HCT116 (cell line): ENCODE data around the gene CTBP2.

Source experiments
- CEBPB ChIP-seq: IDR thresholded peaks from 2 replicates; pipeline ENCODE4 v1.6.1; 2012; ENCODE audit warnings: low read depth
- CTCF ChIP-seq, 3 experiments: fragments of 200-600 bp in 1 of 3; sonication (generic) in 1 of 3; IDR thresholded peaks in 2 of 3; conservative IDR thresholded peaks in 1 of 3; 2 replicates each; pipeline ENCODE4 v1.5.1; 2012 to 2017; ENCODE audit warnings: low read depth in 2 of 3, low read length in 2 of 3, antibody characterized with exemption in 1 of 3, borderline replicate concordance in 1 of 3, control low read depth in 1 of 3, mild to moderate bottlenecking in 1 of 3, mixed read lengths in 1 of 3, mixed run types in 1 of 3, moderate library complexity in 1 of 3; ENCODE audit not compliant: insufficient read depth in 1 of 3
- EZH2 ChIP-seq: fragments of 200-600 bp; sonication (generic); IDR thresholded peaks from 2 replicates; pipeline ENCODE4 v1.6.1; 2017; ENCODE audit warnings: antibody characterized with exemption, mixed run types
- EZH2phosphoT487 ChIP-seq: fragments of 200-600 bp; IDR thresholded peaks from 2 replicates; pipeline ENCODE4 v1.6.1; 2018; ENCODE audit warnings: antibody characterized with exemption, borderline replicate concordance
- MAX ChIP-seq: IDR thresholded peaks from 2 replicates; pipeline ENCODE4 v1.6.1; 2012
- POLR2A ChIP-seq: IDR thresholded peaks from 2 replicates; pipeline ENCODE4 v1.7.0; 2011; ENCODE audit warnings: borderline replicate concordance; ENCODE audit not compliant: insufficient read depth, insufficient read length; ENCODE audit errors: extremely low read depth
- POLR2AphosphoS5 ChIP-seq: IDR thresholded peaks from 2 replicates; pipeline ENCODE4 v1.6.1; 2011; ENCODE audit warnings: mild to moderate bottlenecking, low read depth, low read length, moderate library complexity
- SP1 ChIP-seq: IDR thresholded peaks from 2 replicates; pipeline ENCODE4 v1.6.1; 2012; ENCODE audit warnings: low read depth
- SRF ChIP-seq: IDR thresholded peaks from 2 replicates; pipeline ENCODE4 v1.6.1; 2012; ENCODE audit warnings: low read depth
- ZNF274 ChIP-seq: fragments of 200-500 bp; sonication (Bioruptor generic); IDR thresholded peaks from 2 replicates; pipeline ENCODE4 v1.6.1; 2014; ENCODE audit warnings: mild to moderate bottlenecking, low read depth, low read length, inconsistent platforms
- TF ChIP-seq, protein P1 (sequence below): IDR thresholded peaks from 2 replicates; pipeline ENCODE4 v1.6.1; 2012; ENCODE audit warnings: low read depth
- TF ChIP-seq, protein P2 (sequence below): IDR thresholded peaks from 2 replicates; pipeline ENCODE4 v1.6.1; 2012

DNA sequence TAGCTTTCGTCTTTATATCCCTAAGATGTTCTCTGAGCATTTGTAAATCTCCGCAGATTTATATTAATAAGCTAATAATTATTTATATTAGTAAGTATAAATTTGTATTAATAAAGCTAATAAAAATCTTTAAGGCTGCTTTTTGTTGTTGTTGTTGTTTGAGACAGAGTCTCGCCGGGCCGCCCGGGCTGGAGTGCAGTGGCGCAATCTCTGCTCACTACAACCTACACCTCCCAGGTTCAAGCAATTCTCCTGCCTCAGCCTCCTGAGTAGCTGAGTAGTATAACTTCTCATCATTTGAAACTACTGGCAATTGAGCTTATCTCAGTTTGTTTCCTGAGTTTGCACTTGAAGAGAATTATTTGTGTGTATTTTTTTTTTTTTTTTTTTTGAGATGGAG is 223.6 kb downstream of the CTBP2 start:
- TF ChIP-seq CTCF (IDR thresholded peaks at IDR 0.05 in 2 of 3, conservative IDR thresholded peaks at IDR 0.05 in 1 of 3; ENCODE audit: borderline replicate concordance in 1 of 3, insufficient read depth in 1 of 3, low read depth in 2 of 3, low read length in 2 of 3) (no peak), EZH2 (no peak), EZH2phosphoT487 (no peak), POLR2AphosphoS5 (no peak), POLR2A (no peak), SP1 (no peak), MAX (no peak), SRF (no peak), CEBPB (no peak), ZNF274 (no peak)
- TF ChIP-seq, protein P1, sequence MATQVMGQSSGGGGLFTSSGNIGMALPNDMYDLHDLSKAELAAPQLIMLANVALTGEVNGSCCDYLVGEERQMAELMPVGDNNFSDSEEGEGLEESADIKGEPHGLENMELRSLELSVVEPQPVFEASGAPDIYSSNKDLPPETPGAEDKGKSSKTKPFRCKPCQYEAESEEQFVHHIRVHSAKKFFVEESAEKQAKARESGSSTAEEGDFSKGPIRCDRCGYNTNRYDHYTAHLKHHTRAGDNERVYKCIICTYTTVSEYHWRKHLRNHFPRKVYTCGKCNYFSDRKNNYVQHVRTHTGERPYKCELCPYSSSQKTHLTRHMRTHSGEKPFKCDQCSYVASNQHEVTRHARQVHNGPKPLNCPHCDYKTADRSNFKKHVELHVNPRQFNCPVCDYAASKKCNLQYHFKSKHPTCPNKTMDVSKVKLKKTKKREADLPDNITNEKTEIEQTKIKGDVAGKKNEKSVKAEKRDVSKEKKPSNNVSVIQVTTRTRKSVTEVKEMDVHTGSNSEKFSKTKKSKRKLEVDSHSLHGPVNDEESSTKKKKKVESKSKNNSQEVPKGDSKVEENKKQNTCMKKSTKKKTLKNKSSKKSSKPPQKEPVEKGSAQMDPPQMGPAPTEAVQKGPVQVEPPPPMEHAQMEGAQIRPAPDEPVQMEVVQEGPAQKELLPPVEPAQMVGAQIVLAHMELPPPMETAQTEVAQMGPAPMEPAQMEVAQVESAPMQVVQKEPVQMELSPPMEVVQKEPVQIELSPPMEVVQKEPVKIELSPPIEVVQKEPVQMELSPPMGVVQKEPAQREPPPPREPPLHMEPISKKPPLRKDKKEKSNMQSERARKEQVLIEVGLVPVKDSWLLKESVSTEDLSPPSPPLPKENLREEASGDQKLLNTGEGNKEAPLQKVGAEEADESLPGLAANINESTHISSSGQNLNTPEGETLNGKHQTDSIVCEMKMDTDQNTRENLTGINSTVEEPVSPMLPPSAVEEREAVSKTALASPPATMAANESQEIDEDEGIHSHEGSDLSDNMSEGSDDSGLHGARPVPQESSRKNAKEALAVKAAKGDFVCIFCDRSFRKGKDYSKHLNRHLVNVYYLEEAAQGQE = no peak
- TF ChIP-seq, protein P2, sequence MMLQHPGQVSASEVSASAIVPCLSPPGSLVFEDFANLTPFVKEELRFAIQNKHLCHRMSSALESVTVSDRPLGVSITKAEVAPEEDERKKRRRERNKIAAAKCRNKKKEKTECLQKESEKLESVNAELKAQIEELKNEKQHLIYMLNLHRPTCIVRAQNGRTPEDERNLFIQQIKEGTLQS = no peak
